Mucosa of gallbladder (tissue), 1 donor: ENCODE measurements around the gene PLCL1. TPM values are rescaled to one million over a fixed set of nuclear protein-coding genes. Genes with fewer than 3 reads are reported as not detected.

ENCODE experiments used
- DNase-seq: peaks from one replicate; pipeline ENCODE4 v3.0.0-alpha.2; 2020; ENCODE audit warnings: low spot score
- total RNA-seq: library from RNA; stranded (reverse); gene quantifications from one replicate; pipeline ENCODE4 v1.2.1, GENCODE V29; 2021
- donor health status: DM: no; HTN: no; CAD: no.

The PLCL1 gene
- total RNA-seq, 1 donor from 2014 or later = 4.4 TPM

- DNase-seq = no peak
These were observed 255.9 kb downstream of the PLCL1 start for GRCh38 chr2:198060277-198060676.

- no peak for DNase-seq
These were observed 258.4 kb downstream of the PLCL1 start for GRCh38 chr2:198062826-198063225.

- no peak for DNase-seq
These were observed 258.8 kb downstream of the PLCL1 start for GRCh38 chr2:198063242-198063641.

- DNase-seq = no peak
These were observed 260.9 kb downstream of the PLCL1 start for GRCh38 chr2:198065322-198065721.

GRCh38 chr2:198066597-198066996 lies 262.2 kb downstream of the PLCL1 start:
- no peak for DNase-seq

GRCh38 chr2:198072655-198073054 lies 268.3 kb downstream of the PLCL1 start:
- DNase-seq = no peak

GRCh38 chr2:198073253-198073652 lies 268.9 kb downstream of the PLCL1 start:
- no peak for DNase-seq

- no peak for DNase-seq
These were observed 273.1 kb downstream of the PLCL1 start for GRCh38 chr2:198077477-198077876.

- no peak for DNase-seq
These were observed 276.7 kb downstream of the PLCL1 start for GRCh38 chr2:198080879-198081765.

- DNase-seq = no peak
These were observed 279.8 kb downstream of the PLCL1 start for GRCh38 chr2:198084156-198084555.

GRCh38 chr2:198096002-198096401 lies 291.6 kb downstream of the PLCL1 start:
- DNase-seq = no peak

GRCh38 chr2:198096965-198097364 lies 292.6 kb downstream of the PLCL1 start:
- no peak for DNase-seq

GRCh38 chr2:198097630-198098029 lies 293.2 kb downstream of the PLCL1 start:
- no peak for DNase-seq

GRCh38 chr2:198098386-198098785 lies 294.0 kb downstream of the PLCL1 start:
- DNase-seq = no peak

- no peak for DNase-seq
These were observed 294.5 kb downstream of the PLCL1 start for GRCh38 chr2:198098918-198099317.

- no peak for DNase-seq
These were observed 296.0 kb downstream of the PLCL1 start for GRCh38 chr2:198100346-198100745.

GRCh38 chr2:198101688-198102087 lies 297.3 kb downstream of the PLCL1 start:
- DNase-seq = no peak

GRCh38 chr2:198102120-198102519 lies 297.7 kb downstream of the PLCL1 start:
- DNase-seq = no peak

GRCh38 chr2:198102856-198103255 lies 298.5 kb downstream of the PLCL1 start:
- DNase-seq = no peak

GRCh38 chr2:198106621-198107385 lies 302.4 kb downstream of the PLCL1 start:
- DNase-seq = no peak

- no peak for DNase-seq
These were observed 308.9 kb downstream of the PLCL1 start for GRCh38 chr2:198113316-198113715.

- DNase-seq = no peak
These were observed 309.7 kb downstream of the PLCL1 start for GRCh38 chr2:198114064-198114463.

GRCh38 chr2:198115201-198115600 lies 310.8 kb downstream of the PLCL1 start:
- DNase-seq = no peak
